OCI-LY3 (cell line): ENCODE measurements around the gene AMN.

ENCODE experiments used
- EZH2phosphoT487 ChIP-seq: fragments of 200-600 bp; shearing (Covaris generic); IDR thresholded peaks from 2 replicates; pipeline ENCODE4 v1.6.1; 2018; ENCODE audit warnings: antibody characterized with exemption, mixed run types, low read depth
- TF ChIP-seq, protein P1 (sequence below): fragments of 200-600, 300-600 bp; sonication (generic); IDR thresholded peaks from 2 replicates; pipeline ENCODE4 v1.5.1; 2014; ENCODE audit warnings: antibody characterized with exemption, low read length, low read depth

DNA sequence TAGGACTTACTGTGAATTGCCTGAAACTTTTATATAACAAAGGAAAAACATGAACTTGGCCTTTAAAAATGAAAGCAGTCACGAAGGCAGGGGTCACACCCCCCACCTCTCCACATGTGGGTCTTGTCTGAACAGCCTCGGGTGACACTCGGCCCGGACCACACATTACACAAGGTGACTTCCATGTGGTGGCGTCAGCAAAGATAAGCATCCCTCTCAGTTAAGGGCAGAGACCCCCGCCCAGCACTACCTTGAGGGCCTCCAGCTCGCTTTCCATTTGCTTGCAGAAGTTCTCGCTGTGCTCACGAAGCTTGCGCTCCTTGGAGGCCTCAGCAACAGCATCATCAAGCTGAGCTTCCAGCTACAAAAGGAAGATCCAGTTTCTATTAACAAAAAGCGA lies 47.4 kb downstream of the AMN start:
- TF ChIP-seq, protein P1, sequence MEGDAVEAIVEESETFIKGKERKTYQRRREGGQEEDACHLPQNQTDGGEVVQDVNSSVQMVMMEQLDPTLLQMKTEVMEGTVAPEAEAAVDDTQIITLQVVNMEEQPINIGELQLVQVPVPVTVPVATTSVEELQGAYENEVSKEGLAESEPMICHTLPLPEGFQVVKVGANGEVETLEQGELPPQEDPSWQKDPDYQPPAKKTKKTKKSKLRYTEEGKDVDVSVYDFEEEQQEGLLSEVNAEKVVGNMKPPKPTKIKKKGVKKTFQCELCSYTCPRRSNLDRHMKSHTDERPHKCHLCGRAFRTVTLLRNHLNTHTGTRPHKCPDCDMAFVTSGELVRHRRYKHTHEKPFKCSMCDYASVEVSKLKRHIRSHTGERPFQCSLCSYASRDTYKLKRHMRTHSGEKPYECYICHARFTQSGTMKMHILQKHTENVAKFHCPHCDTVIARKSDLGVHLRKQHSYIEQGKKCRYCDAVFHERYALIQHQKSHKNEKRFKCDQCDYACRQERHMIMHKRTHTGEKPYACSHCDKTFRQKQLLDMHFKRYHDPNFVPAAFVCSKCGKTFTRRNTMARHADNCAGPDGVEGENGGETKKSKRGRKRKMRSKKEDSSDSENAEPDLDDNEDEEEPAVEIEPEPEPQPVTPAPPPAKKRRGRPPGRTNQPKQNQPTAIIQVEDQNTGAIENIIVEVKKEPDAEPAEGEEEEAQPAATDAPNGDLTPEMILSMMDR: no peak
- TF ChIP-seq EZH2phosphoT487: no peak
